H1 (cell line): ENCODE measurements around the gene RFC1. TPM values are rescaled to one million over a fixed set of nuclear protein-coding genes. Genes with fewer than 3 reads are reported as not detected.

Source experiments
- CEBPB ChIP-seq: IDR thresholded peaks from 2 replicates; pipeline ENCODE4 v1.6.1; 2012; ENCODE audit warnings: low read depth, low read length
- CHD2 ChIP-seq: IDR thresholded peaks from 2 replicates; pipeline ENCODE4 v1.6.1; 2012; ENCODE audit warnings: low read length, improper control_type of control experiment
- CTBP2 ChIP-seq: IDR thresholded peaks from 2 replicates; pipeline ENCODE4 v1.7.0; 2011; ENCODE audit warnings: borderline replicate concordance, mild to moderate bottlenecking, moderate library complexity, mixed read lengths, low read length; ENCODE audit not compliant: insufficient read depth, insufficient read length
- JUN ChIP-seq: IDR thresholded peaks from 2 replicates; pipeline ENCODE4 v1.6.1; 2011; ENCODE audit warnings: low read depth, mild to moderate bottlenecking, improper control_type of control experiment, low read length
- RNF2 ChIP-seq: fragments of 200-900, 300-1000 bp; sonication (generic); IDR thresholded peaks from 2 replicates; pipeline ENCODE4 v1.7.1; 2016; ENCODE audit warnings: borderline replicate concordance, low read depth, mild to moderate bottlenecking, antibody characterized with exemption, low read length; ENCODE audit not compliant: poor library complexity, severe bottlenecking; ENCODE audit errors: missing control alignments
- SAP30 ChIP-seq: fragments of 300-600 bp; sonication (generic); IDR thresholded peaks from 2 replicates; pipeline ENCODE4 v1.7.1; 2012; ENCODE audit warnings: low read length, moderate library complexity, mild to moderate bottlenecking, inconsistent platforms; ENCODE audit not compliant: insufficient read depth, insufficient replicate concordance
- SP1 ChIP-seq: IDR thresholded peaks from 2 replicates; pipeline ENCODE4 v1.6.1; 2011; ENCODE audit warnings: low read depth, low read length
- SP2 ChIP-seq: IDR thresholded peaks from 2 replicates; pipeline ENCODE4 v1.6.1; 2012; ENCODE audit warnings: mild to moderate bottlenecking, low read length, inconsistent platforms
- SRF ChIP-seq: IDR thresholded peaks from 2 replicates; pipeline ENCODE4 v1.6.1; 2011; ENCODE audit warnings: mild to moderate bottlenecking, low read depth, low read length, moderate library complexity
- TEAD4 ChIP-seq: IDR thresholded peaks from 2 replicates; pipeline ENCODE4 v1.6.1; 2012; ENCODE audit warnings: low read depth, low read length, inconsistent platforms, mixed read lengths
- polyA plus RNA-seq, 7 experiments: library from polyadenylated mRNA; depleted of rRNA in 3 of 7; stranded (reverse) in 5 of 7; unstranded in 2 of 7; fragments of >200 nt in 5 of 7; fragments of 200-250 nt in 2 of 7; gene quantifications; 1 replicate in 5 of 7; 2 replicates in 1 of 7; 4 replicates in 1 of 7; pipeline versions ENCODE4 v1.2.1 to v1.2.3, GENCODE V29; 2011 to 2013; ENCODE audit warnings: missing spikeins in 2 of 7, mixed read lengths in 2 of 7
- total RNA-seq: library from RNA; stranded (reverse); fragmentation: NEBNext Ultra II Directional; extraction: Animal tissue kit (Norgen Biotek cat#: 25700); gene quantifications from 2 replicates; pipeline ENCODE4 v1.2.1, GENCODE V29; 2021
- TF ChIP-seq, protein P1 (sequence below): fragments of 300-600 bp; sonication (generic); IDR thresholded peaks from 2 replicates; pipeline ENCODE4 v1.7.1; 2012; ENCODE audit warnings: low read length, moderate library complexity, mild to moderate bottlenecking, inconsistent platforms; ENCODE audit not compliant: insufficient replicate concordance

RFC1 gene
- total and polyA plus RNA-seq, 2 of the 8 experiments (the other 6 are each of a cell fraction or from before 2014, with no cell fraction given) = 16.0 to 83.8 TPM

- TF ChIP-seq, protein P1, sequence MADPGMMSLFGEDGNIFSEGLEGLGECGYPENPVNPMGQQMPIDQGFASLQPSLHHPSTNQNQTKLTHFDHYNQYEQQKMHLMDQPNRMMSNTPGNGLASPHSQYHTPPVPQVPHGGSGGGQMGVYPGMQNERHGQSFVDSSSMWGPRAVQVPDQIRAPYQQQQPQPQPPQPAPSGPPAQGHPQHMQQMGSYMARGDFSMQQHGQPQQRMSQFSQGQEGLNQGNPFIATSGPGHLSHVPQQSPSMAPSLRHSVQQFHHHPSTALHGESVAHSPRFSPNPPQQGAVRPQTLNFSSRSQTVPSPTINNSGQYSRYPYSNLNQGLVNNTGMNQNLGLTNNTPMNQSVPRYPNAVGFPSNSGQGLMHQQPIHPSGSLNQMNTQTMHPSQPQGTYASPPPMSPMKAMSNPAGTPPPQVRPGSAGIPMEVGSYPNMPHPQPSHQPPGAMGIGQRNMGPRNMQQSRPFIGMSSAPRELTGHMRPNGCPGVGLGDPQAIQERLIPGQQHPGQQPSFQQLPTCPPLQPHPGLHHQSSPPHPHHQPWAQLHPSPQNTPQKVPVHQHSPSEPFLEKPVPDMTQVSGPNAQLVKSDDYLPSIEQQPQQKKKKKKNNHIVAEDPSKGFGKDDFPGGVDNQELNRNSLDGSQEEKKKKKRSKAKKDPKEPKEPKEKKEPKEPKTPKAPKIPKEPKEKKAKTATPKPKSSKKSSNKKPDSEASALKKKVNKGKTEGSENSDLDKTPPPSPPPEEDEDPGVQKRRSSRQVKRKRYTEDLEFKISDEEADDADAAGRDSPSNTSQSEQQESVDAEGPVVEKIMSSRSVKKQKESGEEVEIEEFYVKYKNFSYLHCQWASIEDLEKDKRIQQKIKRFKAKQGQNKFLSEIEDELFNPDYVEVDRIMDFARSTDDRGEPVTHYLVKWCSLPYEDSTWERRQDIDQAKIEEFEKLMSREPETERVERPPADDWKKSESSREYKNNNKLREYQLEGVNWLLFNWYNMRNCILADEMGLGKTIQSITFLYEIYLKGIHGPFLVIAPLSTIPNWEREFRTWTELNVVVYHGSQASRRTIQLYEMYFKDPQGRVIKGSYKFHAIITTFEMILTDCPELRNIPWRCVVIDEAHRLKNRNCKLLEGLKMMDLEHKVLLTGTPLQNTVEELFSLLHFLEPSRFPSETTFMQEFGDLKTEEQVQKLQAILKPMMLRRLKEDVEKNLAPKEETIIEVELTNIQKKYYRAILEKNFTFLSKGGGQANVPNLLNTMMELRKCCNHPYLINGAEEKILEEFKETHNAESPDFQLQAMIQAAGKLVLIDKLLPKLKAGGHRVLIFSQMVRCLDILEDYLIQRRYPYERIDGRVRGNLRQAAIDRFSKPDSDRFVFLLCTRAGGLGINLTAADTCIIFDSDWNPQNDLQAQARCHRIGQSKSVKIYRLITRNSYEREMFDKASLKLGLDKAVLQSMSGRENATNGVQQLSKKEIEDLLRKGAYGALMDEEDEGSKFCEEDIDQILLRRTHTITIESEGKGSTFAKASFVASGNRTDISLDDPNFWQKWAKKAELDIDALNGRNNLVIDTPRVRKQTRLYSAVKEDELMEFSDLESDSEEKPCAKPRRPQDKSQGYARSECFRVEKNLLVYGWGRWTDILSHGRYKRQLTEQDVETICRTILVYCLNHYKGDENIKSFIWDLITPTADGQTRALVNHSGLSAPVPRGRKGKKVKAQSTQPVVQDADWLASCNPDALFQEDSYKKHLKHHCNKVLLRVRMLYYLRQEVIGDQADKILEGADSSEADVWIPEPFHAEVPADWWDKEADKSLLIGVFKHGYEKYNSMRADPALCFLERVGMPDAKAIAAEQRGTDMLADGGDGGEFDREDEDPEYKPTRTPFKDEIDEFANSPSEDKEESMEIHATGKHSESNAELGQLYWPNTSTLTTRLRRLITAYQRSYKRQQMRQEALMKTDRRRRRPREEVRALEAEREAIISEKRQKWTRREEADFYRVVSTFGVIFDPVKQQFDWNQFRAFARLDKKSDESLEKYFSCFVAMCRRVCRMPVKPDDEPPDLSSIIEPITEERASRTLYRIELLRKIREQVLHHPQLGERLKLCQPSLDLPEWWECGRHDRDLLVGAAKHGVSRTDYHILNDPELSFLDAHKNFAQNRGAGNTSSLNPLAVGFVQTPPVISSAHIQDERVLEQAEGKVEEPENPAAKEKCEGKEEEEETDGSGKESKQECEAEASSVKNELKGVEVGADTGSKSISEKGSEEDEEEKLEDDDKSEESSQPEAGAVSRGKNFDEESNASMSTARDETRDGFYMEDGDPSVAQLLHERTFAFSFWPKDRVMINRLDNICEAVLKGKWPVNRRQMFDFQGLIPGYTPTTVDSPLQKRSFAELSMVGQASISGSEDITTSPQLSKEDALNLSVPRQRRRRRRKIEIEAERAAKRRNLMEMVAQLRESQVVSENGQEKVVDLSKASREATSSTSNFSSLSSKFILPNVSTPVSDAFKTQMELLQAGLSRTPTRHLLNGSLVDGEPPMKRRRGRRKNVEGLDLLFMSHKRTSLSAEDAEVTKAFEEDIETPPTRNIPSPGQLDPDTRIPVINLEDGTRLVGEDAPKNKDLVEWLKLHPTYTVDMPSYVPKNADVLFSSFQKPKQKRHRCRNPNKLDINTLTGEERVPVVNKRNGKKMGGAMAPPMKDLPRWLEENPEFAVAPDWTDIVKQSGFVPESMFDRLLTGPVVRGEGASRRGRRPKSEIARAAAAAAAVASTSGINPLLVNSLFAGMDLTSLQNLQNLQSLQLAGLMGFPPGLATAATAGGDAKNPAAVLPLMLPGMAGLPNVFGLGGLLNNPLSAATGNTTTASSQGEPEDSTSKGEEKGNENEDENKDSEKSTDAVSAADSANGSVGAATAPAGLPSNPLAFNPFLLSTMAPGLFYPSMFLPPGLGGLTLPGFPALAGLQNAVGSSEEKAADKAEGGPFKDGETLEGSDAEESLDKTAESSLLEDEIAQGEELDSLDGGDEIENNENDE = no peak
- no peak for TF ChIP-seq SRF
- no peak for TF ChIP-seq TEAD4
- no peak for TF ChIP-seq JUN
- no peak for TF ChIP-seq SP2
- no peak for TF ChIP-seq CHD2
- no peak for TF ChIP-seq SAP30
- no peak for TF ChIP-seq SP1
- TF ChIP-seq RNF2 = no peak
- TF ChIP-seq CEBPB = no peak
- no peak for TF ChIP-seq CTBP2
Measured at GRCh38 chr4:39324897-39325613, 41.1 kb downstream of the RFC1 start (continued).
